IMR-90 (cell line): ENCODE data around the gene FOXB2. TPM values are rescaled to one million over a fixed set of nuclear protein-coding genes. Genes with fewer than 3 reads are reported as not detected.

Experiments used
- ATAC-seq: fragments of 200-7000 bp; cut with Tn5 transposase; 2 replicates; pipeline ENCODE4 v1.9.1; 2020; ENCODE audit warnings: low read depth, mild to moderate bottlenecking, moderate library complexity
- BruUV-seq: library from RNA; stranded (reverse); fragments of 400-500 nt; replicated peaks from 2 replicates; lab custom pipeline; 2021; lab: Mats Ljungman, UMichigan
- CTCF ChIA-PET: fragments of 300-600 bp; formaldehyde crosslinking; extraction: SDS; loops from one replicate; lab custom pipeline; 2021; ENCODE audit warnings: antibody characterized with exemption; lab: Yijun Ruan, JAX
- POLR2A ChIA-PET: fragments of 300-600 bp; sonication (Branson Sonifier 250); formaldehyde crosslinking; loops from one replicate; lab custom pipeline; 2022; ENCODE audit warnings: antibody characterized with exemption; ENCODE audit not compliant: unreplicated experiment; lab: Charles Lee
- DNase-seq: peaks from one replicate; pipeline ENCODE4 v3.0.0; 2013
- H2AFZ ChIP-seq: replicated peaks from 2 replicates; pipeline ENCODE3; 2013; ENCODE audit warnings: low read length, mild to moderate bottlenecking; ENCODE audit not compliant: poor library complexity
- H2AK5ac ChIP-seq: 2 replicates; pipeline ENCODE4 v1.6.1; 2013; ENCODE audit warnings: low read depth, low read length, inconsistent platforms
- H2AK9ac ChIP-seq: replicated peaks from 2 replicates; pipeline ENCODE3; 2013; ENCODE audit warnings: mild to moderate bottlenecking, low read depth, low read length, moderate library complexity; ENCODE audit not compliant: poor library complexity
- H2BK120ac ChIP-seq: 2 replicates; pipeline ENCODE4 v1.6.1; 2013; ENCODE audit warnings: low read depth, low read length, inconsistent platforms
- H2BK15ac ChIP-seq: 3 replicates; pipeline ENCODE4 v1.6.1; 2013; ENCODE audit warnings: low read depth, low read length, inconsistent platforms
- H2BK20ac ChIP-seq: 2 replicates; pipeline ENCODE4 v1.6.1; 2013; ENCODE audit warnings: low read depth, mild to moderate bottlenecking, inconsistent platforms, low read length, moderate library complexity
- H2BK5ac ChIP-seq: 2 replicates; pipeline ENCODE4 v1.6.1; 2013; ENCODE audit warnings: mild to moderate bottlenecking, low read depth, low read length, inconsistent platforms; ENCODE audit not compliant: poor library complexity, severe bottlenecking
- H3K14ac ChIP-seq: replicated peaks from 2 replicates; pipeline ENCODE4 v1.6.1; 2013; ENCODE audit warnings: low read depth, low read length, inconsistent platforms
- H3K18ac ChIP-seq: 2 replicates; pipeline ENCODE4 v1.6.1; 2013; ENCODE audit warnings: low read depth, low read length, control low read depth
- H3K23ac ChIP-seq: 2 replicates; pipeline ENCODE4 v1.6.1; 2013; ENCODE audit warnings: low read depth, low read length, inconsistent platforms
- H3K27ac ChIP-seq: 2 replicates; pipeline ENCODE4 v1.5.1; 2013; ENCODE audit warnings: mild to moderate bottlenecking, control low read depth, low read length; ENCODE audit not compliant: insufficient read depth
- H3K27me3 ChIP-seq: 2 replicates; pipeline ENCODE4 v1.6.1; 2013; ENCODE audit warnings: low read length; ENCODE audit not compliant: control insufficient read depth, insufficient read depth
- H3K36me3 ChIP-seq: 2 replicates; pipeline ENCODE4 v1.6.1; 2013; ENCODE audit warnings: low read length, mixed read lengths; ENCODE audit not compliant: control insufficient read depth, insufficient read depth
- H3K4ac ChIP-seq: 2 replicates; pipeline ENCODE4 v1.6.1; 2013; ENCODE audit warnings: low read depth, low read length, inconsistent platforms
- H3K4me1 ChIP-seq: 2 replicates; pipeline ENCODE4 v1.6.1; 2013; ENCODE audit warnings: low read length, mixed read lengths; ENCODE audit not compliant: control insufficient read depth, insufficient read depth
- H3K4me2 ChIP-seq: 2 replicates; pipeline ENCODE4 v1.6.1; 2013; ENCODE audit warnings: low read depth, mild to moderate bottlenecking, control low read depth, low read length, moderate library complexity
- H3K4me3 ChIP-seq: 2 replicates; pipeline ENCODE4 v1.5.1; 2013; ENCODE audit warnings: low read depth, mild to moderate bottlenecking, control low read depth, low read length, moderate library complexity; ENCODE audit not compliant: insufficient read depth
- H3K56ac ChIP-seq: 2 replicates; pipeline ENCODE4 v1.6.1; 2013; ENCODE audit warnings: low read length, inconsistent platforms; ENCODE audit not compliant: insufficient read depth; ENCODE audit errors: extremely low read depth
- H3K79me1 ChIP-seq, 2 experiments: 2 replicates each; pipeline ENCODE4 v1.6.1; 2013; ENCODE audit warnings: low read length in 2 of 2, inconsistent platforms in 1 of 2, low read depth in 1 of 2
- H3K9ac ChIP-seq: 2 replicates; pipeline ENCODE4 v1.6.1; 2013; ENCODE audit warnings: low read depth, low read length, control low read depth
- H3K9me1 ChIP-seq: 2 replicates; pipeline ENCODE4 v1.6.1; 2013; ENCODE audit warnings: low read length, inconsistent platforms; ENCODE audit not compliant: insufficient read depth
- H3K9me3 ChIP-seq: 2 replicates; pipeline ENCODE4 v1.6.1; 2013; ENCODE audit warnings: low read length; ENCODE audit not compliant: control insufficient read depth, insufficient read depth
- H4K20me1 ChIP-seq: 2 replicates; pipeline ENCODE4 v1.6.1; 2013; ENCODE audit warnings: low read length, inconsistent platforms; ENCODE audit not compliant: insufficient read depth
- H4K5ac ChIP-seq: 2 replicates; pipeline ENCODE4 v1.6.1; 2013; ENCODE audit warnings: mild to moderate bottlenecking, low read depth, low read length, control low read depth
- H4K8ac ChIP-seq, 2 experiments: 2 replicates each; pipeline ENCODE4 v1.6.1; 2013; ENCODE audit warnings: low read depth in 2 of 2, low read length in 2 of 2, control low read depth in 1 of 2, inconsistent platforms in 1 of 2
- H4K91ac ChIP-seq: 2 replicates; pipeline ENCODE4 v1.6.1; 2013; ENCODE audit warnings: low read depth, low read length, inconsistent platforms; ENCODE audit not compliant: insufficient read depth
- CEBPB ChIP-seq: IDR thresholded peaks from 2 replicates; pipeline ENCODE4 v1.6.1; 2012; ENCODE audit warnings: low read depth, low read length, improper control_type of control experiment
- CHD1 ChIP-seq: IDR thresholded peaks from 2 replicates; pipeline ENCODE4 v1.6.1; 2012; ENCODE audit warnings: low read depth, low read length, improper control_type of control experiment
- FOS ChIP-seq: fragments of 150-350 bp; IDR thresholded peaks from 2 replicates; pipeline ENCODE4 v1.6.1; 2016; ENCODE audit warnings: low read depth, low read length
- MXI1 ChIP-seq: IDR thresholded peaks from 2 replicates; pipeline ENCODE4 v1.6.1; 2012; ENCODE audit warnings: low read depth, mild to moderate bottlenecking, low read length, moderate library complexity, borderline replicate concordance
- RAD21 ChIP-seq: IDR thresholded peaks from 2 replicates; pipeline ENCODE4 v1.6.1; 2012; ENCODE audit warnings: low read length, improper control_type of control experiment
- SMC3 ChIP-seq: fragments of 150-350 bp; IDR thresholded peaks from 2 replicates; pipeline ENCODE4 v1.6.1; 2016; ENCODE audit warnings: low read depth, mild to moderate bottlenecking, antibody characterized with exemption, low read length, moderate library complexity
- WGBS, 2 experiments: methylation state at CpG; one replicate each; pipeline versions ENCODE4 v1.1.5 to v1.1.7; 2013; ENCODE audit warnings: missing lambda C conversion rate in 2 of 2; ENCODE audit not compliant: insufficient read length in 1 of 2; ENCODE audit errors: extremely low coverage in 2 of 2; 5-methylcytosine and 5-hydroxymethylcytosine counted together
- dilution Hi-C: fragments of 300-500 bp; cut with HindIII; formaldehyde crosslinking; loops from one replicate; pipeline ENCODE4 v1.14.3; 2018; ENCODE audit warnings: low sequenced_read_pairs; ENCODE audit not compliant: unreplicated experiment
- in situ Hi-C: fragments of 300-500 bp; cut with MboI; formaldehyde crosslinking; loops from 3 replicates; pipeline ENCODE4 v1.14.3; 2019; ENCODE audit warnings: low sequenced_read_pairs, inconsistent platforms, mixed read lengths
- intact Hi-C: fragments of 100-400 bp; cut with micrococcal nuclease; formaldehyde crosslinking; loops from 2 replicates; pipeline ENCODE4 v1.10.0; 2022
- polyA plus RNA-seq, 3 experiments: library from polyadenylated mRNA; depleted of rRNA; stranded (reverse); fragments of >200 nt; gene quantifications; 2 replicates each; pipeline ENCODE4 v1.2.3, GENCODE V29; 2012; ENCODE audit warnings: low replicate concordance in 1 of 3
- total RNA-seq: library from RNA; depleted of rRNA; stranded (reverse); fragments of >200 nt; gene quantifications from 2 replicates; pipeline ENCODE4 v1.2.3, GENCODE V29; 2012
- TF ChIP-seq, protein P1 (sequence below): fragments of 150-350 bp; IDR thresholded peaks from 2 replicates; pipeline ENCODE4 v1.6.1; 2016; ENCODE audit warnings: low read depth, mild to moderate bottlenecking, low read length, moderate library complexity, borderline replicate concordance

Gene FOXB2
- total and polyA plus RNA-seq, 2 of the 4 experiments (the other 2 are of a cell fraction): not detected

DNA sequence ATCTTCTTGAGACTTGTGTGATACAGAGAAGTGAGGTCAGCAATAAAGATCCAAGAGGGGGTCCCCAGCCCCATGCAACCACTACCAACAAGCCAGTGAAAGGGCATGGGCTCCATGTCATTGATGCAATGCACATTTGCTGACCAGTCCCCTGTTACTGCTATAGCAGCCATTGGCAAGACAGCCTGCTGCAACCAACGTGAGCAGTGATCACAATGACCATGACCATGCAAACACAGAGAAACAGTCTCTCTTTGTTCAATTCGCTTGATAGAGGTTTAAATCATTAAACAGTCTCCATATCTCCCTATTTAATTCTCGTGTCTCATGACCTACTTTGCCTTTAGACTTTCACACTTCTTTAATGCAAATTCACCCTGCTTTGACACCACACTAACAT is 30.0 kb upstream of the FOXB2 start:
- POLR2A ChIA-PET: no interaction called here
- WGBS, 2 experiments: 0% methylated on average over 1 of the region's 3 CpGs; no CpG with 5 or more reads in 1 of the 2 experiments
- in situ Hi-C loops: no loop called here

More for the DNA sequence above, 30.0 kb upstream of the FOXB2 start:
- H2BK15ac ChIP-seq: no peak overlapping the region
- no peak overlapping the region for H4K8ac ChIP-seq
- H2BK120ac ChIP-seq: no peak overlapping the region
- H2AK5ac ChIP-seq: no peak overlapping the region
- ATAC-seq (no peak), DNase-seq (no peak)
- no peaks in the 10 kb centered on the region for H3K9me3 ChIP-seq
- H3K27me3 ChIP-seq: peaks cover 4% of the 10 kb centered on the region
- H3K4me3 ChIP-seq: no peak overlapping the region
- H4K5ac ChIP-seq: no peak overlapping the region
- H3K9me1 ChIP-seq: no peaks in the 10 kb centered on the region
- no peak overlapping the region for H4K91ac ChIP-seq
- no peak overlapping the region for H3K18ac ChIP-seq
- no peak overlapping the region for H3K56ac ChIP-seq
- no peak overlapping the region for H3K27ac ChIP-seq
- no peak overlapping the region for H2AFZ ChIP-seq
- no peaks in the 10 kb centered on the region for H3K4me1 ChIP-seq
- H2BK20ac ChIP-seq: no peak overlapping the region
- H4K20me1 ChIP-seq: no peaks in the 10 kb centered on the region
- no peak overlapping the region for H3K14ac ChIP-seq
- dilution Hi-C loops (loop anchor here (25.0 kb wide), 1 partner anchor 177 kb away; no protein-coding TSS in a partner anchor), intact Hi-C loops (loop anchor here (2.0 kb wide), 1 partner anchor 229 kb away; no protein-coding TSS in a partner anchor)
- BruUV-seq: no TSS peak
- no peaks in the 10 kb centered on the region for H3K36me3 ChIP-seq
- no peak overlapping the region for H3K4me2 ChIP-seq
- H3K79me1 ChIP-seq: no peaks in the 10 kb centered on the region
- TF ChIP-seq FOS (no peak), SMC3 (no peak), RAD21 (no peak), CEBPB (no peak), CHD1 (no peak), MXI1 (no peak)
- TF ChIP-seq, protein P1, sequence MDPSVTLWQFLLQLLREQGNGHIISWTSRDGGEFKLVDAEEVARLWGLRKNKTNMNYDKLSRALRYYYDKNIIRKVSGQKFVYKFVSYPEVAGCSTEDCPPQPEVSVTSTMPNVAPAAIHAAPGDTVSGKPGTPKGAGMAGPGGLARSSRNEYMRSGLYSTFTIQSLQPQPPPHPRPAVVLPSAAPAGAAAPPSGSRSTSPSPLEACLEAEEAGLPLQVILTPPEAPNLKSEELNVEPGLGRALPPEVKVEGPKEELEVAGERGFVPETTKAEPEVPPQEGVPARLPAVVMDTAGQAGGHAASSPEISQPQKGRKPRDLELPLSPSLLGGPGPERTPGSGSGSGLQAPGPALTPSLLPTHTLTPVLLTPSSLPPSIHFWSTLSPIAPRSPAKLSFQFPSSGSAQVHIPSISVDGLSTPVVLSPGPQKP: no peak
- no peak overlapping the region for H3K9ac ChIP-seq
- H3K4ac ChIP-seq: no peak overlapping the region
- no peak overlapping the region for H2BK5ac ChIP-seq
- CTCF ChIA-PET: interaction anchor here (0.7 kb wide), 2 partner anchors 178 kb away, joined by 3 read pairs; no protein-coding TSS in a partner anchor
- H3K23ac ChIP-seq: no peak overlapping the region
- H2AK9ac ChIP-seq: no peak overlapping the region
